Lung (tissue), 12 donors: ENCODE results near the gene SCMH1. TPM values are rescaled to one million over a fixed set of nuclear protein-coding genes. Genes with fewer than 3 reads are reported as not detected.

ENCODE experiments used
- ATAC-seq: fragments of 200-7000 bp; cut with Tn5 transposase; one replicate; pipeline ENCODE4 v1.9.1; 2020; ENCODE audit warnings: moderate number of reproducible peaks; ENCODE audit not compliant: insufficient read depth, low FRiP score
- DNase-seq, 3 donors: peaks; one replicate each; pipeline ENCODE4 v3.0.0-alpha.2; 2013 to 2017
- H3K27ac ChIP-seq, 2 donors: one replicate each; pipeline ENCODE4 v1.5.1; 2013; ENCODE audit warnings: mild to moderate bottlenecking in 2 of 2, moderate library complexity in 2 of 2, control low read depth in 1 of 2, inconsistent platforms in 1 of 2, low read depth in 1 of 2, low read length in 1 of 2
- H3K27me3 ChIP-seq, 3 donors: one replicate each; pipeline ENCODE4 v1.5.1; 2013; ENCODE audit warnings: low read length in 2 of 3; ENCODE audit not compliant: control insufficient read depth in 3 of 3, insufficient read depth in 3 of 3
- H3K36me3 ChIP-seq, 4 donors: one replicate each; pipeline ENCODE4 v1.5.1; 2013; ENCODE audit warnings: low read length in 4 of 4, mild to moderate bottlenecking in 1 of 4, moderate library complexity in 1 of 4; ENCODE audit not compliant: control insufficient read depth in 4 of 4, insufficient read depth in 4 of 4
- H3K4me1 ChIP-seq, 5 donors: one replicate each; pipeline ENCODE4 v1.5.1; 2013; ENCODE audit warnings: low read length in 5 of 5, mild to moderate bottlenecking in 2 of 5, moderate library complexity in 1 of 5; ENCODE audit not compliant: control insufficient read depth in 5 of 5, insufficient read depth in 5 of 5
- H3K4me3 ChIP-seq: one replicate; pipeline ENCODE4 v1.5.1; 2013; ENCODE audit warnings: mild to moderate bottlenecking, control low read depth, moderate library complexity
- H3K9ac ChIP-seq, 2 donors: one replicate each; pipeline ENCODE4 v1.5.1; 2013; ENCODE audit warnings: low read length in 2 of 2, control low read depth in 1 of 2; ENCODE audit not compliant: insufficient read depth in 1 of 2
- H3K9me3 ChIP-seq, 4 donors: one replicate each; pipeline ENCODE4 v1.5.1; 2013; ENCODE audit warnings: low read length in 3 of 4, mild to moderate bottlenecking in 1 of 4, moderate library complexity in 1 of 4; ENCODE audit not compliant: control insufficient read depth in 4 of 4, insufficient read depth in 3 of 4
- CTCF ChIP-seq: IDR thresholded peaks from 2 replicates; pipeline ENCODE4 v1.5.1; 2012; ENCODE audit warnings: mild to moderate bottlenecking; ENCODE audit errors: control extremely low read depth, extremely low read depth
- WGBS, 2 donors: extraction: QIAGEN DNeasy Blood & Tissue Kit; methylation state at CpG; one replicate each; pipeline ENCODE4 v1.1.7; 2013; 5-methylcytosine and 5-hydroxymethylcytosine counted together
- polyA plus RNA-seq, 2 donors: library from polyadenylated mRNA; stranded (reverse); fragments of 200-250 nt; gene quantifications; one replicate each; pipeline ENCODE4 v1.2.1, GENCODE V29; 2013
- total RNA-seq, 2 donors: library from RNA; depleted of rRNA in 1 of 2; stranded (reverse); fragments of >200 nt in 1 of 2; gene quantifications; one replicate each; pipeline ENCODE4 v1.2.1, GENCODE V29; 2014 to 2021
- donor health status: control.
- donor health status: control.
- donor health status: Bipolar disorder and iron deficiency.
- donor health status: healthy.
- donor health status: DM: yes; HTN: yes; CAD: no.

Gene SCMH1
- total and polyA plus RNA-seq, 4 donors: 20.7 to 43.5 (median 28.8) TPM

- Histone ChIP-seq H3K27me3 (no peaks in the 10 kb centered on the region), H3K9me3 (no peaks in the 10 kb centered on the region), H3K36me3 (peaks cover 0 to 13% (median 0%) of the 10 kb centered on the region in 4 donors), H3K4me3 (no peak overlapping the region), H3K27ac (peak overlapping the region in 1 of 2 donors; percentile 30), H3K9ac (no peak overlapping the region), H3K4me1 (peaks cover 0 to 14% (median 7%) of the 10 kb centered on the region in 5 donors)
- peak; percentile 50 for ATAC-seq
- no peak for TF ChIP-seq CTCF
- DNase-seq: peak in 1 of 3 donors; percentile 37
- WGBS, 2 donors: 76 to 84% methylated on average over 17 of the region's 17 CpGs
These were observed 222.0 kb downstream of the SCMH1 start for GRCh38 chr1:41020109-41020576.

GRCh38 chr1:41019353-41019745, 222.8 kb downstream of the SCMH1 start:
- H3K27ac ChIP-seq: no peak overlapping the region
- no peaks in the 10 kb centered on the region for H3K9me3 ChIP-seq
- no peaks in the 10 kb centered on the region for H3K27me3 ChIP-seq
- peaks cover 0 to 14% (median 7%) of the 10 kb centered on the region in 5 donors for H3K4me1 ChIP-seq
- H3K36me3 ChIP-seq: peaks cover 0 to 13% (median 0%) of the 10 kb centered on the region in 4 donors
- no peak for TF ChIP-seq CTCF
- ATAC-seq (no peak), DNase-seq (no peak)
- no peak overlapping the region for H3K9ac ChIP-seq
- H3K4me3 ChIP-seq: no peak overlapping the region
- WGBS, 2 donors: 69 to 71% methylated on average over 2 of the region's 2 CpGs

GRCh38 chr1:41018018-41018410, 224.1 kb downstream of the SCMH1 start:
- no peak for TF ChIP-seq CTCF
- no peaks in the 10 kb centered on the region for H3K9me3 ChIP-seq
- H3K4me1 ChIP-seq: peaks cover 0 to 14% (median 9%) of the 10 kb centered on the region in 5 donors
- H3K27me3 ChIP-seq: no peaks in the 10 kb centered on the region
- DNase-seq: no peak
- H3K36me3 ChIP-seq: peaks cover 0 to 13% (median 0%) of the 10 kb centered on the region in 4 donors
- 94 to 95% methylated on average over 8 of the region's 8 CpGs for WGBS, 2 donors
- ATAC-seq: no peak
- no peak overlapping the region for H3K27ac ChIP-seq
- no peak overlapping the region for H3K4me3 ChIP-seq
- H3K9ac ChIP-seq: no peak overlapping the region
